ENCODE results near the gene DLST.

- TF ChIP-seq CTCF (IDR thresholded peaks at IDR 0.05; ENCODE audit: low read length): no peak
- TF ChIP-seq EZH2 (IDR thresholded peaks at IDR 0.05; ENCODE audit: borderline replicate concordance, low read length): no peak
Measured at GRCh38 chr14:74911221-74911620, 29.5 kb downstream of the DLST start.

All from OCI-LY1 (cell line).